ENCODE measurements around the gene B4GALT5. TPM values are rescaled to one million over a fixed set of nuclear protein-coding genes. Genes with fewer than 3 reads are reported as not detected.
A peak's percentile ranks its signal among the peaks of the same experiment; 100 is the strongest.

Gene B4GALT5
- total RNA-seq, 1 experiment from 2014 or later, result 77.0 TPM

GRCh38 chr20:49741977-49742376 is 28.3 kb upstream of the B4GALT5 start:
- no peak overlapping the region for H2BK5ac ChIP-seq (ENCODE audit: insufficient read length, low read length)
- no peak overlapping the region for H2BK20ac ChIP-seq (ENCODE audit: low read depth, low read length, poor library complexity, severe bottlenecking)
- H3K9ac ChIP-seq (ENCODE audit: extremely low read depth, insufficient read length, low read length), result no peak overlapping the region
- H3K27me3 Mint-ChIP-seq (ENCODE audit: low read depth), result no peaks in the 10 kb centered on the region
- no peak overlapping the region for H4K91ac ChIP-seq (ENCODE audit: insufficient read length, low read depth, low read length)
- no CpG with 5 or more reads among the region's 8 CpGs for WGBS (ENCODE audit: extremely low coverage, insufficient read length, low lambda C conversion rate)
- H3K4me1 Mint-ChIP-seq, result peaks cover 8 to 16% of the 10 kb centered on the region in 2 experiments
- no peaks in the 10 kb centered on the region for H4K20me1 ChIP-seq (ENCODE audit: control insufficient read depth, insufficient read depth, insufficient read length)
- H3K79me2 ChIP-seq (ENCODE audit: insufficient read depth, low read length), result no peaks in the 10 kb centered on the region
- no peaks in the 10 kb centered on the region for H3K4me1 ChIP-seq (ENCODE audit: insufficient read depth, low read length)
- TF ChIP-seq CTCF (conservative IDR thresholded peaks at IDR 0.05), result no peak
- H2BK12ac ChIP-seq (ENCODE audit: insufficient read length, low read depth, low read length), result no peak overlapping the region
- H3K36me3 Mint-ChIP-seq (ENCODE audit: insufficient read depth in 1 of 3, low read depth in 3 of 3), result no peaks in the 10 kb centered on the region
- no peak overlapping the region for H2BK120ac ChIP-seq (ENCODE audit: low read depth, low read length, poor library complexity, severe bottlenecking)
- H3K9me3 ChIP-seq (ENCODE audit: control insufficient read depth, low read depth, low read length), result no peaks in the 10 kb centered on the region
- no peaks in the 10 kb centered on the region for H3K9me3 Mint-ChIP-seq
- no peaks in the 10 kb centered on the region for H3K27me3 ChIP-seq (ENCODE audit: insufficient read depth, low read length)
- no peak overlapping the region for H4K5ac ChIP-seq (ENCODE audit: insufficient read length, low read depth, low read length)
- H3K23ac ChIP-seq (ENCODE audit: insufficient read length, low read depth, low read length), result no peak overlapping the region
- no peak overlapping the region for H3K14ac ChIP-seq (ENCODE audit: insufficient read depth, low read length)
- H3K79me1 ChIP-seq (ENCODE audit: insufficient read depth, low read depth, low read length, poor library complexity, severe bottlenecking), result no peaks in the 10 kb centered on the region
- no peak overlapping the region for H3K56ac ChIP-seq (ENCODE audit: insufficient read length, low read depth, low read length)
- no peak overlapping the region for H3K4ac ChIP-seq (ENCODE audit: low read depth, low read length)
- H4K8ac ChIP-seq (replicated peaks; ENCODE audit: insufficient read length, low read depth, low read length), result no peak overlapping the region
- H3K27ac Mint-ChIP-seq, result peak overlapping the region in 1 of 3 experiments; percentile 88; a peak in 3 of 7 replicates
- no peak overlapping the region for H3K4me2 ChIP-seq (ENCODE audit: insufficient read depth, insufficient read length, low read length)
- H2BK15ac ChIP-seq (ENCODE audit: low read depth, low read length), result no peak overlapping the region
- no peak overlapping the region for H3K27ac ChIP-seq (ENCODE audit: insufficient read length, low read depth, low read length)
- no peak overlapping the region for H2AK5ac ChIP-seq (ENCODE audit: insufficient read length, low read length)
- H3K18ac ChIP-seq (ENCODE audit: insufficient read length, low read depth, low read length), result no peak overlapping the region
- H3K4me3 Mint-ChIP-seq, result no peak overlapping the region
- no peak for DNase-seq
- no peak overlapping the region for H2AFZ ChIP-seq (ENCODE audit: low read length)
- no peak overlapping the region for H3T11ph ChIP-seq (ENCODE audit: low read length)
- no peaks in the 10 kb centered on the region for H3K23me2 ChIP-seq (ENCODE audit: insufficient read length, low read depth, low read length, poor library complexity, severe bottlenecking)
